DMS53 treated with DMSO at 0.1 percent for 48 hours (cell line): ENCODE data around the gene FHAD1.

Experiments
- DNase-seq: peaks from one replicate; lab custom pipeline; 2025; ENCODE audit not compliant: unreplicated experiment; lab: John Stamatoyannopoulos, UW

Gene FHAD1

DNA sequence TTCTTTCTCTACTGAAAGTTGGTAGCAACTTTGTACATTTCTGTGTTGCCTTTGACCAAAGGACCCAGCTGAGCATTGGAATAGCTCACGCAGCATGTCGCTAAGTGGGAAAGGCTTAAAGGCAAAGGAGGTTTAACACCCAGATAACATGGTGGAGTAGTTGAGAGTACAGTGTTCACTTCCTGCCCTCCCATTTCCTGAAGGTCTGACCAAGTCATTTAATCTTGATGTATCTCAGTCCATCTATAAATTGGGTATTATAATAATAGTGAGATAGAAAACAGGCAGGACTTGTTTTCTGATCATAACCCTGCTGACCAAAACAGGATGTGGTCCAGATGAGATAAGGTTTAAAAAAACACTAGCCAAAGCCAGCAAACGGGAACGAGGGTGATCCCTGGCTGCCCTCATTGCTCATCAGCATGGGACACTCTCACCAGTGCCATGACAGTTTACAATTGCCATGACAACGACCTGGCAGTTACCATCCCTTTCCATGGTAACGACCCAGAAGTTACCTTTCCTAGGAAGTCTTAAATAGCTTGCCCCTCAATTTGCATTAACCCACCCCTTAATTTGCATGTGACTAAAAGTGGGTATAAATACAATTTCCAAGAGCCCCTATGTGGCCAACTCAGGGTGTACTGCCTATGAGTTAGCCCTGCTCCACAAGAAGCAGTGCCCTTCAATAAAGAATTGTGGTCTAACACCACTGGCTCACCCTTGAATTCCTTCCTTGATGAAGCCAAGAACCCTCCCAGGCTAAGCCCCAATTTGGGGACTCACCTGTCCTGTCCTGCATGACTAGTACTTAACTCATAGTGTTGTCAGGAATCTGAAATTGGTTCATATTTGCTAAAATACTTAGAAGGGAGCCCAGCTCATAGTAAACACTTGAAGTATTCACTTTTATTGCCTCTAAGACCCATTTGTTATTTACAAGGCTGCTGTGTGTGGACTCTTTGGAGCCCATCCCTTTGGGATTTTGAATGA lies 28.4 kb upstream of the FHAD1 start:
- DNase-seq, result no peak

DNA sequence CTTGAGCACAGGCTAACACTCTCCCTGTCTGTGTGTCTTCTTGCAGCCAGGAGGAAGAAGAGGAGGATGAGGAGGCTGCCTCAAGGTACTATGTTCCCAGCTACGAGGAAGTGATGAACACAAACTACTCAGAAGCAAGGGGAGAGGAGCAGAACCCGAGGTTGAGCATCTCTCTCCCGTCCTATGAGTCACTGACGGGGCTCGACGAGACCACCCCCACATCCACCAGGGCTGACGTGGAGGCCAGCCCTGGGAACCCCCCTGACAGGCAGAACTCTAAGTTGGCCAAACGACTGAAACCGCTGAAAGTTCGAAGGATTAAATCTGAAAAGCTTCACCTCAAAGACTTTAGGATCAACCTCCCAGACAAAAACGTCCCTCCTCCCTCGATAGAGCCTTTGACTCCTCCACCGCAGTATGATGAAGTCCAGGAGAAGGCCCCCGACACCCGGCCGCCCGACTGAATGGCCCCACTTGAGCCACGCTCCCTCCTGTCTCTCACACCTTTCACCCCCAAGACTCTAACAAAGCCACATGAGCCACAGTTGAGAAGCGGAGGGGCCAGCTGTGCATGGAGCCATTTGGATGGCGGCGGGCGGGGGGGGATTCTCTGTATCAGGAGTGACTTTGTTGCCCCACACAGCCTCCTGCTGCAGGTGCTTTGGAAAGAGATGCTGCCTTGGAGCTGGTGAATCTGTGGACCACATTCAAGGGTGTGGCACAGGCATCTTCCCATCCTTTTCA lies 27.6 kb upstream of the FHAD1 start:
- DNase-seq, result no peak

DNA sequence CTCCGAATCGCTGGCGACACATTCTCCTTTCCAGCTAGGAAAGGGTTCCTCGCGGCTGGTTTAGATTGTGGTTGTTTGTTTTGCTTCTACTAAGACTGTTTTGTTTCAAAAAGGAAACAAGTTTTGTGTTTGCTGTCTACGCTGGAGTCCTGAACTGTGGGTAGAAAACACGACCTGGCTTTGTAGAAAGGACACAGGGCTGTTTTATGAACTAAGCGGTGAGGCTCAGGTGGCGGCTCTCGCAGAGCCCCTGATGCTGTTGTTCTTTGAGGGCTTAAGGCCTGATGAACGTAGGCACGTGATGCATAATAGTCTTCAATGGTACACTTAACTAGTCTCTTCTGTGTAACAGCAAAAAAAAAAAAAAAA lies 27.0 kb upstream of the FHAD1 start:
- no peak for DNase-seq

DNA sequence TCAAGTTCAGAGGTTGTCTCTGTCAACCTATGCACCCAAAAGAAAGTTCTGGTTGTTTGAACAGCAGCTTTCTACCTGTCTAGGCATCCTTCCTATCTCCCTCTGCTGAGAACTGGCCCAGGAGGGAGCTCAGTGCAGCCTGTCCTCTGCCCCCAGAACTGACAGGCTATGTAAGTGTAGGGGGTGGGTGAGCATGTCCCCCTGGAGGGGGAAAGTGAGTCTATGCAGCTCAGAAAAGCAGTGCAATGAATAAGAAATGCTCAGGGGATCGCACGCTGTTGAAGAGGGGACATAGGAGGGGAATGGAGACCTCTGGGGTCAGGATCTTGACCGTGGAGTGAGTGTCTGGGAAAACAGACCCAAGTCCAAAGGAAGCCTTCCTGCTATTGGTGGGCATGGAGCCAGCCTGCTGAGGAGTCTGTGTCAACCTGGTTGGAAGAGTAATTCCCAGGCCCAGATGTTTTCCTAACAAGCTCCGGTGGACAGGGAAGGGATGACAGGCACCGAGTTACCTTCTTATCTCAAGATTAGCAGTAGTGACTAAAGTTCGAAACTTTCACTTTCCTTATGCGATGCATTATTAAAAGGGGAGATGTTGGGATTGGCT lies 26.1 kb upstream of the FHAD1 start:
- no peak for DNase-seq

DNA sequence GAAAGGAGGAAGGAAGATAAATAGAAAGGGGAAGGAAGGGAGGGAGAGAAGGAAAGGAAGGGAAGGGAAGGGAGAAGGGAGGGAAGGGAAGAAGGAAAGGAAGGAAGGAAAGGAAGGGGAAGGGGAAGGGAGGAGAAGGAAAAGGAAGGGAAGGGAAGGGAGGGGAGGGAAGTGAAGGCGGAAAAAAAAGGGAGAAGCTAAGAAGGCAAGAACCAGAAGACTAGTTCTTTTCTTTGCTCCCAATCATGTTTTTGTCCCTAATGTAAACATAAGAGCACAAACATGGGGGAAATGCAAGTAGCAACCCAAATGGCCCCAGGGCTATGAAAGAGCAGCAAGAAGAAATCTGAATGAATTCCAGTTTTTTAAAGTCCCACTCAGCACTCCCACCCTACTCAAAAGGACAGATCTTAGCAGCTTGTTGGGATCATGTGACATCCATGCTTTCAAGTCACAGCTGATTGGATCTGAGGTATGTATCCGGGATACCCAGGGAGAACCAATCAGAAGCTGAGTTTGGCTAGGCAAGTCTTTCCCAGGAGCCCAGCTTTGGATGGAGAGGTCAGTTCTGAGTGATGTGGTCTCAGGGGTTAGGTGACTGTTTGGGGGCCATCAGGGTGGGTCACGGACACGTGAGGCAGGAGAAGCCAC lies 24.2 kb upstream of the FHAD1 start:
- DNase-seq, result no peak

DNA sequence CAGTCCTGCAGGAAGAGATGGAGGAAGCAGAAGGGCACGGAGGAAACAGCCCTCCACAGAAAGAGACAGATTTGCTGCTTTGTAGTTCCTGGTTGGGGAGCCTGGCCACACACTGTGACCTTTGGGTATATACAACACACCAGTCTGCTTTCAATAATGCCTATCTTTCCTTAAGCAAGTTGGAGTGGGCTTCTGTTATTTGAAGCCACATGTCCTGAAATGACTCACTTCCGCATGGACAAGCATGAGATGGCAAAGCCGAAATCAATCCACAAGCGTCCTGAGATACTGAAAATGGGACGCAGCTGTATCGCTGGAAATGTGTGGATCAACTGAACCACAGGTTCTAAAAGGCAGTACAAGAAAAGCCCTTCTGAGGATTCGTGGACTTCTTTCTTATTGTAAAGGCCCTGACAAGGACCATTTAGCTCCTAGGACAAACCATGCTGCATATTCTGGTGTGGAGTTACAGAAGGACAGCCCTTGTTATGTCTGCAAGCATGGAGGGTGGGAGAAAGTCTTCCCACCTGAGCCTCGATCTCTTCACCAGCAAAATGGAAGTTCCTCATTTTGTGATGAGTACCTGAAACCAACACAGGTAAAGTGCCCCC lies 22.7 kb upstream of the FHAD1 start:
- DNase-seq, result no peak

DNA sequence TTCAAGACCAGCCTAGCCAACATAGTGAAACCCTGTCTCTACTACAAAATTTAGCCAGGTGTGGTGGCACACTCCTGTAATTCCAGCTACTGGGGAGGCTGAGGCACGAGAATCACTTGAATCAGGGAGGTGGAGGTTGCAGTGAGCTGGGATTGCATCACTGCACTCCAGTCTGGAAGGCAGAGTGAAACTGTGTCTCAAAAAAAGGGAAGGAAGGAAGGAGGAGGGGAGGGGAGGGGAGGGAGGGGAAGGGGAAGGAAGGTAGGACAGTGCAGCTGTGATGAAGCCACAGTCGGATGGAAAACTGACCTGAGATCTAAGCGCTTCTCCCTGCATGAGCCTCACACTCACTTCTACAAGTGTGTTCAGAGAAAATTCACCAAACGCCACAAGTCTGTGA lies 22.0 kb upstream of the FHAD1 start:
- DNase-seq, result no peak

DNA sequence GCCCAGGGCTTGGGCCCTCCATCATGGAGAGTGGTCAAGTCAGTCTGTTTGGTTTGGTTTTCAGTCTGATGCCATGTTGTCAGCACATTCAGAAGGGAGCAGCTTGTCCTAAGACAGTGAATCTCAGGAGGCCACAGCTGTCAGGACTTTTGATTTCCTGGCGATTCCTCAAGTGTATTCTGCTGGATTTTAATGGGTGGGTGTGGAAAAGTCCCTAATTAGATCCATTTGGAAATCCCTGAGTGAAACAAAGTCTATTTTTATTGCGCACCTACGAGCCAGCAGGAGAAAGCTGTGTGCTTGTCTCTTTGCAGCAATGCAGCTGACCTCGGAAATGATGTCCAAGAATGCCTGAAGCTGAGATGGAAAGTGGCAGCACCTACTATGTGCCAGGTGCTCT lies 21.6 kb upstream of the FHAD1 start:
- no peak for DNase-seq

DNA sequence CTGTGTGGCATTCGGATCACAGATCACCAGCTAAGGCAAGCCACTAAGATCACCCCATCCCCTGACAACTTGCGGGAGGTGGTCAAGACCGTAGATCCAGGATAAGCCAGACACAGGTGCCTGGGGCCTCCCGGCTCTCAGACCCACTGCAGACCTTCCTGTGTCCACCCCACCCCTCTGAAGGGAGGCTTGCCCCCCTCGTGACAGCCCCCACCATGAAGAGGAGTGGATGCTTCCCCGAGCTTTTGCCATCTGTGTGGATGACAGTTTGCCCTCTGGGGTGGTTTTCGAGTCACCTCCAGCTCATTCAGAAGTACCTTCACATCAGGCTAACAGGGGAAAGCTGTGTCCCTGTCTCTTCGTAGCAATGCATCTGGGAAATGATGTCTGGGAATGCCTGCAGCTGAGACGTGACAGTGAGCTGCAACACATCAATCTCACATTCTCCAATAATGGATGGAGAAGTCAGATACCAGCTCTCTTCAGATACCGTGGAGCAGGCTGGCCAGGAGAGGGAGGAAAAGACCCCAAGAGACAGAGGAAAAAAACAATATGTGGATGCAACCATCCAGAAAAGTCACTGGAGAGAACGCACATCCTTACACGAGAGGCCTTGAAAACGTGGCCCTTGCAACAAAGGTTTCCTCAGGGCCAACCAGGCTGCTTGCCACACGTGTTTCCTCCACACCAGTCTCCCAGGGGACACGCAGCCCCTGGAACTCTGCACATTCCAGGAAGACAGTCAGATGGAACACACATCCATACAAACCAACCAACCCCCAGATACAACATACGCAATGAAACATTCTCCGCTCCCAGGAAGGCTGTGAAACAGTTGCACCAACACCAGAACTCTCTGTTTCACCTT lies 20.4 kb upstream of the FHAD1 start:
- no peak for DNase-seq

DNA sequence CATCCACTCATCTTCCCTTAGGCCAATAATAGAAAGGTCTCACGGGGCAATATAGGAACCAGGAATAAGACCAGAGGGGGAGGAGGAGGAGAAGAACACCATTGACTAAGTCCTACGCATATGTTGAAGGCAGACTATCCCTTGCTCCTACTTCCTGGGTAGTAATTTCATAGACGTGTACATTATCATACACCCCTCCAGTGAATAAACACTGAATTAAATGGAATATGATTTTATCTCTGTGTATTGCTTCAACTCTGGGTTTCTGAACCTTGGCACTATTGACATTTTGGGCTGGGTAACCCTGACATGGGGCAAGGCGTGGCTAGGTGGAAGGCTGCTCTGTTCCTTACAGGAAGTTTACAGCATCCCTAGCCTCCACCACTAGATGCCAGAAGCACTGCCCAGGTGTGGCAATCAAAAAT lies 17.3 kb upstream of the FHAD1 start:
- DNase-seq, result no peak

DNA sequence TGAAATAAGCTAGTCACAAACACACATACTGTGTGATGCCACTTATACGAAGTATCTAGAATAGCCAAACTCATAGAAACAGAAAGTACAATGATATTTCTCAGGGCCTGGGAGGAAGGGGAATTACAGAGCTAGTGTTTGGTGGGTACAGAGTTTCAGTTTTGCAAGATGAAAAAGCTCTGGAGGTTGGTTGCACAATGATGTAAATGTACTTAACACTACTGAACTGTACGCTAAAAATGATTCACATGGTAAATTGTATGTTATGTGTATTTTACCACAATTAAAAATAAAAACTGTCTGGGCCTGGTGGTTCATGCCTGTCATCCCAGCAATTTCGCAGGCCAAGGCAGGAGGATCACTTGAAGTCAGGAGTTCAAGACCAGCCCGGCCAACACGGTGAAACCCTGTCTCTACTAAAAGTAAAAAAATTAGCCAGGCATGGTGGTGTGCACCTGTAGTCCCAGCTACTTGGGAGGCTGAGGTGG lies 15.3 kb upstream of the FHAD1 start:
- no peak for DNase-seq

DNA sequence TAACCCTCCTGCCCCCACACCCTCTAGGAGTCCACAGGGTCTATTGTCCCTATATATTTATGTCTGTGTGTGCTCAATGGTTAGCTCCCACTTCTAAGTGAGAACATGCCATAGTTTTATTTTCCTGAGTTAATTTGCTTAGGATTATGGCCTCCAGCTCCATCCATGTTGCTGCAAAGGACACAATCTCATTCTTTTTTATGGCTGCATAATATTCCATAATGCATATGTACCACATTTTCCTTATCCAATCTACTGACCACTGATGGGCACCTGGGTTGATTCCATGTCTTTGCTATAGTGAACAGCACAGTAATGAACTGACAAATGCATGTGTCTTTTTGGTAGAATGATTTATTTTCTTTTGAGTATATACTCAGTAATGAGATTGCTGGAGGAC lies 13.3 kb upstream of the FHAD1 start:
- no peak for DNase-seq

DNA sequence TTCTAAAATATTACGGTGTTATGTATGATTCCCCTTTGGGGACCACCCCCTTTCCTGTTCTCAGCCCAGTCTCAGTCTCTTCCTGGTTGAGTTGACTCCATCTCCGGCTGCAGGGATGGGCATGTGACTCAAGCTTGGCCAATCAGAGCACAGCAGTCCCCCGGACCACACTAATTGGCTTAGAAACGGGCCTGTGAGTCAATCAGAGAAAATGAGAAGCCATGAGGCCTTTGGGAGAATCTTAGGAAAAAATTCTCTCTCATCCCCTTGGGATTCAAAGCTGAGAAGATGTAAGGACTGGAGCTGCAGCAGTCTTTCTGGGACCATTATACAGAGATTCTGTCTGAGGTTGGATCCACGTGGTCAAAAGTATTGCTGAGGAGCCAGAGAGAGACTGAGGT lies 10.7 kb upstream of the FHAD1 start:
- DNase-seq, result no peak

DNA sequence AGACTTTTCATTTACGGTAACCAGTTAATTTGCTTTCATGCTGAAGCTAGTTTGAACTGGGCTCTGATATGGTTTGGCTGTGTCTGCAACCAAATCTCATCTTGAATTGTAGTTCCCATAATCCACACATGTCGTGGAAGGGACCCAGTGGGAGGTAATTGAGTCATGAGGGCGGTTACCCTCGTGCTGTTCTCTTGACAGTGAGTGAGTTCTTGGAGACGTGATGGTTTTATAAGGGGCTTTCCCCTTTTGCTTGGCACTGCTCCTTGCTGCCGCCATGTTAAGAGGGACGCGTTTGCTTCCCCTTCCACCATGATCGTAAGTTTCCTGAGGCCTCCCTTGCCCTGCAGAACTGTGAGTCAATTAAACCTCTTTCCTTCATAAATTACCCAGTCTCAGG lies 10.3 kb upstream of the FHAD1 start:
- DNase-seq, result no peak

DNA sequence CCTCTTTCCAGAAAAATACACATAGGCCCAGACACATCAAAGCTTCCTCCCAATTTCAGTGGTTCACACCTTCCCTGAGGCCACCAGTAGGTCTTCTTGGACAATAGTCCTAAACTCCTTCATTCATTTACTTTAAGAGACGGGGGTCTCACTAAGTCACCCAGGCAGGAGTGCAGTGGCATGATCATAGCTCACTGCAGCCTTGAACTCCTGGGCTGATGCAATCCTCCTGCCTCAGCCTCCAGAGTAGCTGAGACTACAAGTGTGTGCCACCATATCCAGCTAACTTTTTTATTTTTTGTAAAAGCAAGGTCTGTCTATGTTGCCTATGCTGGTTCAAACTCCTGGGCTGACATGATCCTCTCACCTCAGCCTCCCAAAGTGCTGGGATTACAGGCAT lies 8.2 kb upstream of the FHAD1 start:
- no peak for DNase-seq

DNA sequence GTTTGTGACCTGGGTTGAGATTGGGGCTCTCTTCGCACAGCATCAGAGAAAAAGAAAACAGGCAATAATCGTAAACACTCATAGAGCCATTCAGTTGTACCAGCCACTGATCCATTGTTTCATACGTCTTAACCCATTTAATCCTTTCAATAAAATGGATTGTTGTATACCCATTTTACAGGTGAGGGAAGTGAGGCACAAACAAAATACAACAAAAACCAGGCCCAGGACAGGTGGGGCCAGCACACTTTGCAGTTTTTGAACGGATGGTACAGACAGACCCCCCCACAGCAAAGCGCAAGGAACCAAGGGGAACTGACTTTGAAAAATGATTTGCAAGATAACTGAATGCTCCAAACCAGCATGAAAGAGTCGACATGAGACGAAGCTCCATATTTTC lies 4.3 kb upstream of the FHAD1 start:
- no peak for DNase-seq

DNA sequence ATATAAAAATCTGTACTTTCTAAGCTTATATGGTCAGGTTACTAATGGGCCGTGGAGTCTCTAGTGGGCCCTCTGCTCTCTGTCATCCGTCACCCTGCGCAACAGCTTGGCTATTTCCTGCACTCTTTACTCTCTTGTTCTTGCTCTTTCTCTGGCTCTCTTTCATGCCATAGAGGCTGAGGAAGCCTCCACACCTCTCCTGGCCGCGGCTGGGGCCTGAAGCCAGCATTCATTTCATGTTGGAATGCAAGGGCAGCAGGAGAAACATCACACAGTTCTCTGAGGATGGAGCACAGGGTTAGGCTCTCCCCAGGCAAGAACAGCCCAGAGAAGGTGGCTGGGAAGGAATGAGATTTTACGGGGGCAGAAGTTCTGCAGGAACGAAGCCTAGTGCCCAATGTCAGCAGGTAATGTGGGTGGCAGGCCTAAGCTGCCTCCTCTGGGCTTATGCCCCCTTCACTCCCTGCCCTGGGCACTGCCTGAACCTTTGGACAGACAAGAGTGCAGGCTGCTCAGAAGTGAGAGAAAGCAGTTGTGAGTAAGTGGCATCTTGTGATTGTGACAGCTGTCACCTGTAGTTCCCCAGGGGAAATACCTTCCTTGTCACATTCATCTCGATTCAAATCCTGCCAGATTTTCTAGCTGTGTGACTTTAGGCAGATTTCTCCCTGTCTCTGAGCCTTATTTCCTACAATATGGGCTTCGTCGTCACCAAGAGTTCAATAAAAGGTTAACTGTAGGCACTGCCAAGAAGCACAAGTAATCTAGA lies 3.6 kb upstream of the FHAD1 start:
- DNase-seq, result no peak

DNA sequence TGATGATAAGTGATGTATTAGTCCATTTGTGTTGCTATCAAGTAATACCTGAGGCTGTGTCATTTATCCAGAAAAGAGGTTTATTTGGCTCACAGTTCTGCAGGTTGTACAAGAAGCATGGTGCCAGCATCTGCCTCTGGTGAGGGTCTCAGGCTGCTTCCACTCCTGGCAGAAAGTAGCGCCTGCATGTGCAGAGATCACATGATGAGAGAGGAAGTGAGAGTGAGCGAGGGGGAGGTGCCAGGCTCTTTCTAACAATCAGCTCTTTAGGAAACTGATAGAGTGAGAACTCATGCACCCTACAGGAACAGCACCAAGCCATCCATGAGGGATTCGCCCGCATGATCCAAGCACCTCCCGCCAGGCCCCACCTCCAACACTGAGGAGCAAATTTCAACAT lies 2.2 kb upstream of the FHAD1 start:
- no peak for DNase-seq
